GM19035 (cell line): Measurements from ENCODE around the gene ZGPAT.

ENCODE experiments used
- ATAC-seq: cut with Tn5 transposase; IDR thresholded peaks from one replicate; pipeline ENCODE4 v1.9.1; 2021; ENCODE audit not compliant: unreplicated experiment

Gene ZGPAT

DNA sequence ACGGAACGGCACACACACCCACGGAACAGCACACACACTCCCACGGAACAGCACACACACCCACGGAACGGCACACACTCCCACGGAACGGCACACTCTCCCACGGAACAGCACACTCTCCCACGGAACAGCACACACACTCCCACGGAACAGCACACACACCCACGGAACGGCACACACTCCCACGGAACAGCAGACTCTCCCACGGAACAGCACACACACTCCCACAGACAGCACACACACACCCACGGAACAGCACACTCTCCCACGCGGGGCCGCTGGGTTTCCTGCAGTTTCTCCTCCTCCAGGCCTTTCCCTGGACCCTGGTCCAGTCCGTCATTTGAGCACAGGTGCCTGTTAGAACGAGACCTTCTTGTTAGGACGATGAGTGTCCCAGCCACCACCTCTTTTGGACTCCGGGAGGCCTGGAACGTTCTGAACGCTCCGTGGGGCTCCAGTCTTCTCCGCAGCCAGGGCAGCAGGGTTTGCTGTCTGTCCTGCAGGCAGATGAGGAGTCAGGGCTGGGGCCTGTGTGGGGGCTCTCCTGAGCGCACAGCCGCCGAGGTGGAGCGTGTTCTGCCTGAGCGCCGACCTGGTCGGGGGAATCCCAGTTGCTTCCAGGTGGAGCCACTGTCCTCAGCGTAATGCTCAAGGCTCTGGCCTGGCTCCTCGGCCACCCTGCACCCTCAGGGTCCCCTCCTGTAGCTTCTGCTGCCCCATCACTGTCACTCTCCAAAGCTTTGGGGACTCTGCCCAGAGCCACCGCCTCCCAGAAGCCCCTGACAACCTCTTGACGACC, 29.0 kb upstream of the ZGPAT start:
- no peak for ATAC-seq

DNA sequence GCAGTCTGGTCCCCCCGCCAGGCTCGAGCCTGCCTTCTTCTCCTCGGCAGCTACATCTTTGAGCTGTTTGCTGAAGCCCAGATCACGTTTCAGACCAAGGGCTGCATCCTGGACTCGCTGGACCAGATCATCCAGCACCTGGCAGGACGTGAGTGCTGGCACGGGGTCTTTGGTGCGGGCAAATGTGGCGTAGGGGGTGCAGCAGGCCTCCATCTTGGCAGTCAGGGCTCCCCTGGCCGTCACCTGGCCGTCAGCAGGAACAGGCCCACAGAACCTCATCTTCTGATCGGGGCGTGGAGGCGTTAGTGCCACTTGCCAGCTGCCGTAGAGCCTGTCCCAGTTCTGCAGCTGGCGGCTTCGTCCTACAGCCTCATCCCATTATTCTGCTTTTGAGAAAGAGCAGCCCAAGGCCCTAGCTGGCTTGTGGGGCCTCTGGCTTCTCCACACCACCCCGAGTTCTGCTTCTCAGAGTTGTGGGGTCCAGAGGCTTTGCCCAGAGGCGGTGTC, 28.0 kb upstream of the ZGPAT start:
- ATAC-seq = no peak

DNA sequence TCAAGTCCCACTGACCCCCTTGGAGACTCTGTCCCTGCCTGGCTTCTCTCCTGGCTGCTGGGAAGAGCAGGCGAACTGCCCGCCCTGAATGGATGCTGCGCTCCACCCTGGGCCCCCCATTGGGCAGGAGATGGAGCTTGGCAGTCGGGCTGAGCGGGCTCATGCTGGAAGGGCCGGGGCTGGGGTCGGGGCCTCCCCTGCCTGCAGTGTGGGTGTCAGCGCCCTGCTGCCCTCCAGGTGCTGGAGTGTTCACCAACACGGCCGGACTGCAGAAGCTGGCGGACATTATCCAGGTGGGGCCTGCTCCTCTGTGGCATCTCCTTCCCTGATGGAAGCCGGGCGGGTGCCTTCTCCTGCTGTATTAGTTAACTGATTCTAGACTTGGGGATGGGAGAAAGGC, 27.4 kb upstream of the ZGPAT start:
- ATAC-seq = no peak

DNA sequence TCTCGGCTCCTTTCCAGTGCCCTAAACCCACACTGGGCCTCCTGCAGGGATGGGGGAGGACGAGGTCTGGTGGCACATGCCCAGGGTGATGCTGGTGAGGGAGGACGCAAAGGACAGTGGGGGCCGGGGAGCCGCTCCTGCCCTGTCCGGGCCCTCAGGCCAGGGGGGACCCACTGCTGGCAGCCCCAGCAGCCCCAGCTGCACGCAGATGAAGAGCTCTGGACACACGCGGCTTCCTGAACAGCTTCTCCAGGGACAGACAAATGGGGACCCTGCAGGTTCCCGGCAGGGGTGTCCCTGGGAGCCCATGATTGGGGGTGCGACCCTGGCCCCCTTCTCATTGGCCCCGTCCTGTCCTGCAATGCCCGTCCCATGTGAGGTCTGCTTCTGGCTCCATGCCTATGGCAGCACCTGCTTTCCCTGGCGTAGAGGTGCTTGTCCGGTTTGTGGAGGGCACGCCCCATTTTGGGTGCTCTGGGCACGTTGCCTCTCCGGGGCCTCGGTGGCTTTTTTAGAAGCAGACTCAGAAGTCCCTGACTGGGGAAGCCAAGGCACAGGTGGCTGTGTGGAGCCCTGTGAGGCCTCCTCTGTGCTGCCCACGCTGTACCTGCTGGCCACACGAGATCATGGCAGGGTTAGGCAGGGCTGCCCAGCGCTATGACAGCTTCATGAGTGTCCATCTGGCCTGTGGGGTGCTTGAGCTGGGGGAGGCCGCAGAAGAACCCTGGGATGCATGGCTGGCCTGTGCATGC, 26.8 kb upstream of the ZGPAT start:
- no peak for ATAC-seq

DNA sequence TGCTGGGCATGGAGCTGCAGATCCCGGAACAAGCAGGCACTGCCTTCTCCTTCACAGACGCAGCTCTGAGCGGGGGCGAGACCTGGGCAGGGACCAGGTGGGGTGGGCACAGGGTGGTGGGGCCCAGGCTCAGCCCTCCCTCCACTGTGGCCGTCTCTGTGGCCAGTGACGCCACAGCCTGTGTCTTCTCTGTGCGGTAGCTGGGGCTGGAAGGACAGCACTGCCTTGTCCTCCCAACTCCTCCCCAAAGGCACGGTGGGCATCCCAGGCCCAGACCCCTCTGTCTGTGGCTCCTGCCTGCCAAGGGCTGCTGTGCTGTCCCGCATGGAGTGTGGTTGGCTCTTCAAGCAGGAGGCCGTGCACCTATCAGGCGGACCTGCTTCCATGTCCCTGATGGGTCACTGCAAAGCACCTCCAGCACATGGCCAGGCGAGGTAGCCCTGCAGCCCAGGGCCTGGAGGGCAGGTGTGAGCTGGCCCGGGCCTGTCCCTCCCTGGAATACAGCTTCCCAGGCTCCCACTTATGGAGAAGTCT, 26.2 kb upstream of the ZGPAT start:
- no peak for ATAC-seq

DNA sequence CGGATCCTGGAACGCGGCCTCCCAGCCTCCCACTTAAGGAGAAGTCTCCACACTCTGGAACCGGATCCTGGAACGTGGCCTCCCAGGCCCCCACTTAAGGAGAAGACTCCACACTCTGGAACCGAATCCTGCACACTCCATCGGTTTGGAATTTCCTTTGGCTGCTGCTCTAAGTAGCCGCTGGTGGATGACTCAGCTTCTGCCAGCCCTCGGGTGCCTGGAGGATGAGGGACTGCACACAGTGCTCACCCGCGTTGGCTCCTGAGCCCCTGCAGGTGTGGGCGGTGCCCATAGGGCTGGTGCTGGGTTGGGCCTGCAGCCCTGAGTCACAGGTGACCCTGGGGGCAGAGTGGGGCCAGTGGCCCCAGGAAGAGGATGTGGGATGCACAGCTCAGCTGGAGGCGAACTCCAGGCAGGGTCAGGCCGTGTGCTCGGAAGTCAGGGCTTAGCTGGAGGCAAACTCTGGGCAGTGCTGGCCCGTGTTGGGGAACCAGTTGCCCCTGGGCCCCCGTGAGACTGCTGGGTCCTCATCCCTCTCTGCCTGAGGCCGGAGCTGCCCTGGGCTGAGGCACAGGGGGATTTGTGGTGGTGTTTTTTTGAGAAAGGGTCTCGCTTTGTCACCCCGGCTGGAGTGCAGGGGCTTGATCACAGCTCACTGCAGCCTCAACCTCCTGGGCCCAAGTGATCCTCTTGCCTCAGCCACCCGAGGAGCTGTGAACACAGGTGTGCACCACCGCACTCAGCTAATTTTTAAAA, 25.3 kb upstream of the ZGPAT start:
- no peak for ATAC-seq

DNA sequence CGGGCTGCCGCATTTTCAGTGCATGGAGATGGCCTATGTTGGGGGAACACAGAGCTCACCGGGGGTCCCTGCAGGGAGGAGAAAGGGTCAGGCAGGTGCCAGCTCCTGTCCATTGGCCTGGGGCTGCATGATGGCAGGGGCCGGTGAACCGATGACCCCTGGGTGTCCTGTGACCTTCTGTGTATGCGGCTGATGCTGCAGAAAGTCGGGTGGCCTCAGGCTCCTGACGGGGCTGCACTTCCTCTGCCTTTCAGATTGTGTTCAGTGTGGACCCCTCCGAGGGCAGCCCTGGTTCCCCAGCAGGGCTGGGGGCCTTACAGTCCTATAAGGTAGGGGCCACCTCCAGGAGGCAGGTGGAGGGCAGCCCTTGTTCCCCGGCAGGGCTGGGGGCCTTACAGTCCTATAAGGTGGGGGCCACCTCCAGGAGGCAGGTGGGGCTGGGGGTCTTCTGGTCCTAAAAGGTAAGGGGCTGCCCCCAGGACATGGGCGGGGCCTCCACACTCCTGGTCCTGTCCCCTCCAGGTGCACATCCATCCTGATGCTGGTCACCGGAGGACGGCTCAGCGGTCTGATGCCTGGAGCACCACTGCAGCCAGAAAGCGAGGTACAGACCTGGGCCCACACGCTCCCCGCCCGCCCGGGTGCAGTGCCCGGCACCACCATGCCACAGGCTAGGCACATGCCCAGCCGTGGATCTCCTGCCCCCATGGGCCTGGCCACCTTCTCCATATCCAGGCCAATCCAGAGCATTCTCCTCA, 22.4 kb upstream of the ZGPAT start:
- ATAC-seq = no peak

DNA sequence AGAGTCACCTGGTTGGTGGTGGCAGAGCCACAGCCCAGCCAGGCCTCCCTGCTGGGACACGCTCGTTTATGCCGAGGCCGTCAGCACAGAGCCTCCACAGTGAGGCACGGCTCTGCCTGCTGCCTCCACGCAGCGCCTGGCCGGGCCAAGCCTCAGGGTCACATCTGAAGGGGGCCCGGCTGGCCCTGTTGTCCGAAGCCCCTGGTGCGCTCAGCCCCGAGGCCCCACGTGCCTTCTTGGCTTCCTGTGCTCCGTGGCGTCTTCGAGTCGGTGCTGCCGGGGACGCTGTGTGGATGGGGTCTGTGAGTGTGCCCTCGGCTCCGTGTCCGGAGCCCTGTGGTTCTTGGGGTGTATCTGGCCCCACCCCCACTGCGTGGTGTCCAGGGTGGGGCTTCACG, 21.7 kb upstream of the ZGPAT start:
- no peak for ATAC-seq

DNA sequence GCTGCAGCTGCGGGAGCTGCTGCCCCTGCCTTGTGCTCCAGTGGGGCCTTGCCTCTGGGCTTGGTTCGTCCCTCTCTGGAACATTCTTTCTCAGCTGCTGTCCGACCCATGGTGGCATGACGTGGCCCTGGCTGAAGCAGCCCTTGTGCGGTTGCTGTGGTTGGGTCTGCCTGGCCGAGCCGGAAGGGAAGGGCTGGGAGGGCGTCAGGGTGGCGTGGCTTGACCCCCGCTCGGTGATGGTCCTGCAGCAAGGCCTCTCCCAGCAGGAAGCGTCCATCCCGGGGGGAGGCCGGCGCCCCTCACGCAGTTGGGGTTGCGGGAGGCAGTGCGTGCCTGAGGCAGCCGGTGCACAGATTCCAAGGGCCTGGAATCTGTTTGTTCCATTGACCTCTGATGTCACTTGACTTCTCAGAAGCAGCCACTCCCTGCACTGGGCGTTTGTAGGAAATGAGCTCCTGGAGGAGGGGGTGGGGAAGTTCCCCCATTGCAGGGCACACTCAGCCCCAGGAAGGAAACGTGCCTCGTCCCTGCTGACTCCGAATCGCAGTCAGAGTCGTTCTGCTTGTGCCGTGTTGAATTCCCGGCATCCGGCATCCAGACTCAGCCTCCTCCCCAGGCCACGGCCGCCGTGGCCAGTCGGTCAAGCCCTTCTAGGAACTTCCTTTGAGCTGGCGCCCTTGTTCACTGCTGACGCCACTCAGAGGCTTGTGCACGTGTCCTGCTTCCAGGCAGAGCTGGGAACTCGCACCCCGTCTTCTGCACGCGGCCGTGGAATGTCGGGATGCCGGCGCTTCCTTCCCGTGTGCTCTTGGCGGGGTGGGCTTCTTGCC, 21.1 kb upstream of the ZGPAT start:
- no peak for ATAC-seq

DNA sequence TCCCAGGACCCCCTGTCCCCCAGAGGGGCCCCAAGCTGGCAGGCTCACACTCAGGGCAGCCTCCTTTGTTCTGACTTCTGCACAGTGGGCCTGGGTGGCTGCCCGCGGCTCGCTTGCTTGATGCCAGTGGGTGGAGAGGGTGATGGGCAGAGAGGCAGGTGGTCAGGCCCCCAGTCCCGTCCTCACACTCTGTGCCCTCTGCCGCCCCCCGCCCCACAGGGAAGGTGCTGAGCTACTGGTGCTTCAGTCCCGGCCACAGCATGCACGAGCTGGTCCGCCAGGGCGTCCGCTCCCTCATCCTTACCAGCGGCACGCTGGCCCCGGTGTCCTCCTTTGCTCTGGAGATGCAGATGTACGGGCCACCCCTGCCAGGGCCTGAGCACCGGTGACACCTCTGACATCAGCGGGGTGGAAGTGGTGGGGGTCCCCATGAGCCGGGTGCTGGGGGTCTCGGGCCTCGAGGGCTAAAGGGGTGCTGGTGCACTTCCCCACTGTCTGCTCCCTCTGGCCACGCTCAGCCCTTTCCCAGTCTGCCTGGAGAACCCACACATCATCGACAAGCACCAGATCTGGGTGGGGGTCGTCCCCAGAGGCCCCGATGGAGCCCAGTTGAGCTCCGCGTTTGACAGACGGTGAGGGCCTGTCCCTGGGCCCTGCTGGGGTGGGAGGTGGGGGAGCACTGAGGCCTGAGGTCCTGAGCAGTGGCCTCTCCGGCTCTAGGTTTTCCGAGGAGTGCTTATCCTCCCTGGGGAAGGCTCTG, 20.2 kb upstream of the ZGPAT start:
- ATAC-seq = no peak

DNA sequence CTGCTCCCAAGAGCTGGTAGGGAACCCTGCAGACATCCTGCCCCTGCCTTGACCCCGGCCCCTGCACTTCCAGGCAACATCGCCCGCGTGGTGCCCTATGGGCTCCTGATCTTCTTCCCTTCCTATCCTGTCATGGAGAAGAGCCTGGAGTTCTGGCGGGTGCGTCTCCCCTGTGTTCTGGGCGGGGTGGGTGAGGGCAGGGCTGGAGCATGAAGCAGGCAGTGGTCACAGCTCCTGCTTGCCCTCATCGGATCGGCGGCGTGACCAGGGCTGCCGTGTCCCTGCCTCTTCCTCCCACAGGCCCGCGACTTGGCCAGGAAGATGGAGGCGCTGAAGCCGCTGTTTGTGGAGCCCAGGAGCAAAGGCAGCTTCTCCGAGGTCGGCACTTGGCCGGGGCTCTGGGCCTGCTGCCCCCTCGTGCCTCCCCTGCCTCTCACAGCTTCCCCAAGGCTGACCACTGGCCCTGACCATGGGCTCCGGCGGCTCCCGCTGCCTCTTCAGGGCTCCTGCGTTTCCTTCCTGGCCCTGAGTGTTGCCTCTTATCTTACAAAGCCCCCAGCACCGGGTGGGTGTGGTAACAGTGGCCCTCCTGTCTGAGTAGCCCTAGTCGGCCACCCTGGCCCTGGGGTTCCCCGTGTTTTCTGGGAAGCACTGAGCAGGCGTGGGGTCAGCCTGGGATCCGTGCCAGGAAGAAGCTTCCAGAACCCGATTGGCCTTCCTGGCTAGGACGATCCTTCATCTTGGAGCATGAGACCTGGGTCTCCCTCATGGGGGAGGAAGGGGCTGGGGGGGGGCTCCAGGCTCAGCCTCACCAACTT, 19.4 kb upstream of the ZGPAT start:
- no peak for ATAC-seq

DNA sequence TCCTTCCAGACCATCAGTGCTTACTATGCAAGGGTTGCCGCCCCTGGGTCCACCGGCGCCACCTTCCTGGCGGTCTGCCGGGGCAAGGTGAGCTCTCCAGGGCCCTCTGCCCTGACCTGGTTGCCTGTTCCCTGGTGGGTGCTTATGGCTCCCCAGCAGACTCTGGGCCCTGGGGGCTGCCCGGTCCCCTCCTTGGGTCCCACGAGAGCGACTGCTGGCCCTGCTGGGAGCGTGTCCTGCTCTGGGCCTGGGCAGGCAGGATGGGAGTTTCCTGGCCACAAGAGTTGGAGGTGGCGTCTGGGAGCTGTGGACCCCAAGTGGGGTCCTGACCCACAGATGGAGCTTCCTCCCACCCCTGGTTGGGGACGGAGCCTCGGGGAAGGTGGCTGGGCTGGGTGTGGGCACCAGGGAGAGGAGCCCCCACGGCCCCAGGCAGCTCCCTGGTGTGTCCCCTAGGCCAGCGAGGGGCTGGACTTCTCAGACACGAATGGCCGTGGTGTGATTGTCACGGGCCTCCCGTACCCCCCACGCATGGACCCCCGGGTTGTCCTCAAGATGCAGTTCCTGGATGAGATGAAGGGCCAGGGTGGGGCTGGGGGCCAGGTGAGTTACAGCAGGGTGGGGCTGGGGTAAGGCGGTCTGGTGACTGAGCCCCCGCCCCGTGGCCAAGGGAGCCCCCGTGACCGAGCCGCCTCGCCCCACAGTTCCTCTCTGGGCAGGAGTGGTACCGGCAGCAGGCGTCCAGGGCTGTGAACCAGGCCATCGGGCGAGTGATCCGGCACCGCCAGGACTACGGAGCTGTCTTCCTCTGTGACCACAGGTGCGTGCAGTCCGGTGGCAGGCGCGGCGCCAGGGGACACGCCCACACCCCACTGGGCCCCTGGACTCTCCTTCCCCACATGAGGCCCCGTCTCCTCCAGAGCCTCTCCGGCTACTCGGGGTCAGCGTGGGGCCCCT, 18.5 kb upstream of the ZGPAT start:
- ATAC-seq = no peak

DNA sequence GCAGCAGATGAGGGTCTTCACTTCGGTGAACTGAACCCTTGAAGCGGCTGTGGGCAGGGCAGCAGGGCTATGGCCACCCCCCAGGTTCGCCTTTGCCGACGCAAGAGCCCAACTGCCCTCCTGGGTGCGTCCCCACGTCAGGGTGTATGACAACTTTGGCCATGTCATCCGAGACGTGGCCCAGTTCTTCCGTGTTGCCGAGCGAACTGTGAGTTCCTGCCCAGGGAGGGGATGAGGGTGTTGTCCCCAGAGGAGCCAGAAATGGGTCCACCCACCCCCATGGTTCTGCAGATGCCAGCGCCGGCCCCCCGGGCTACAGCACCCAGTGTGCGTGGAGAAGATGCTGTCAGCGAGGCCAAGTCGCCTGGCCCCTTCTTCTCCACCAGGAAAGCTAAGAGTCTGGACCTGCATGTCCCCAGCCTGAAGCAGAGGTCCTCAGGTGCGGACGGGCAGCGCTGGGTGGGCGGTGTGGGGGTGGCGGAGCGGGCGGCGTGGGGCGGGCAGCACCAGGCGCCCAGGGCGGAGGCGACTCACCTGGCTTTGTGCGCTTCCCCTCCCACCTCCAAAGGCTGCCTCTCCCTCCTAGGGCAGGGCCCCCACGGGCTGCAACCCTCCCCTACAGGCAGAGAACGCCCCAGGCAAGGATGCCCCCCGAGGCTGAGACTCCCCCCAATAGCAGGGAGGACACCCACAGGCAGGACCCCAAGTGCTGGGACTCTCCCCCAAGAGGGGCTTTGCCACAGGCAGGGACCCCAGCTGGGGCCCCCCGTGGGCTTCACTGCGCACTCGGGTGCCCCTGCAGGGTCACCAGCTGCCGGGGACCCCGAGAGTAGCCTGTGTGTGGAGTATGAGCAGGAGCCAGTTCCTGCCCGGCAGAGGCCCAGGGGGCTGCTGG, 17.6 kb upstream of the ZGPAT start:
- no peak for ATAC-seq

DNA sequence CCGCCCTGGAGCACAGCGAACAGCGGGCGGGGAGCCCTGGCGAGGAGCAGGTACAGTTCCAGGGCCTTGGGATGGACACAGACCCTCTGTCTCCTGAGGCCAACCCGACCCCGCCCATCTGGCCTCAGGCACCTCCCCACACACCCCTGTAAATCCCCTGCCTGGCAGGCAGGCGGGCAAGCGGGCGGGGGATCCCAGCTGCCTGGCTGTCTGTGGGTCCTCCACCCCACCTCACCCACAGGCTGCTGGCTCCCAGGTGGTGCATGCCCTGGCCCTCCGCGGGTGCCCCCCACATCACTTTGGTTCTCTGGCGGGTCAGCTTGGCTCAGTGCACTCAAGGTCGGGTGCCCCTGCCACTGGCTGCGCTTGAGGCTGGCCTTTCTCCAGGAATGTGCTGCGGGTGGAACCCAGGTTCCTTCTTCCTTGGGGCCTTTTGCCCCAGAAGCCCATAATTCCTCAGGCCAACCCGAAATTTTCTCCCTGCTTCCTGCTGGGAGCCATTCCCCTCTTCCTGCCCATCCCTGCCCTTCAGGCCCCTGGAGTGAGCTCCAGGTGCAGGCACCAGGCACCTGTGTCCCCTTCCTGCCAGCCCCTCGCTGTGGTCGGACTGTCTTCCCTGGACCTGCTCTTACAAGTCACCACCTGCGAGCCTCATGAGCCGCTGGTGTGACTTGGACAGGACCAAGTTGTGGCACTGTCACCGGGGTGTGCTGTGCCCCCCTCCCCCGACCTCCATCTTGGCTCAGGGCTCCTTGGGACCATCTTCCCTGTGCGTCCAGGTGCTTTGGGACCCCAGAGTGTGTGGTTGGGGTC, 16.7 kb upstream of the ZGPAT start:
- ATAC-seq = no peak

DNA sequence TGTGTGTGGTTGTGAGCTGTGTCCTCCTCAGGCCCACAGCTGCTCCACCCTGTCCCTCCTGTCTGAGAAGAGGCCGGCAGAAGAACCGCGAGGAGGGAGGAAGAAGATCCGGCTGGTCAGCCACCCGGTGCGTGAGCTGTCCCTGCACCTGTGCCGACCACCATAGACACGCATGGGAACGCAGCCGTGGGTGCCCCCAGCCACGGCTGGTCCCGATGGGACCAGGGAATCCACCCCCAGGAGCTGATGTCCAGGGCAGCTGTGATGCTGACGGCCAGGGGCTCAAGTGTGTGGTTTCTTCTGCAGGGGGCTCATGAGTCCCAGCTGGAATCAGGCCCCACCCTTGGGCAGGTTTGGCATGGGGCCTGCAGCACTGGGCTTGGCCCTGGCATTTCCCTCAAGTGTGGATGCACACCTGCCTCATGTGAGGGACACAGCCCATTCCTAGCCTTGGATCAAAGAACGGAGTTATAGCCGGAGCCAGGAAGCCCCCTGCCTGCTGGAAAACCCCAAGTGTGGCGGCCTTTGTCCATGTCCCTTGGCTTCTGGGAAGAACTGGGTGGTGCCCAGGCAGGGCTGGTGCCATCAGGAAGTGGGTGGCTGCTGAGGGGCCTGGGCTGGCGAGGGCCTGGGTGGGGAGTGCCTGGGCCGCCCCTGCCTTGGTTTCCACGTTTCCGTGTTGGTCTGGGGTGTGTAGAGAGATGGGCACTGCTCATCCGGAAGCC, 16.0 kb upstream of the ZGPAT start:
- ATAC-seq = no peak
